WI38 (cell line): ENCODE results near the gene STX19.

Experiments
- H3K4me3 ChIP-seq: 2 replicates; pipeline ENCODE4 v1.5.1; 2011; ENCODE audit warnings: low read depth, mild to moderate bottlenecking, control low read depth, low read length
- CTCF ChIP-seq: IDR thresholded peaks from 2 replicates; pipeline ENCODE4 v1.5.1; 2012; ENCODE audit warnings: low read depth, mild to moderate bottlenecking, control low read depth, low read length

Gene STX19

GRCh38 chr3:93989241-93989640 lies 39.2 kb downstream of the STX19 start:
- H3K4me3 ChIP-seq, result no peak overlapping the region
- no peak for TF ChIP-seq CTCF

- H3K4me3 ChIP-seq, result no peak overlapping the region
- no peak for TF ChIP-seq CTCF
Observed at GRCh38 chr3:93988764-93989163, 39.6 kb downstream of the STX19 start.

- TF ChIP-seq CTCF, result no peak
- H3K4me3 ChIP-seq, result no peak overlapping the region
Observed at GRCh38 chr3:93988283-93988682, 40.1 kb downstream of the STX19 start.

- no peak overlapping the region for H3K4me3 ChIP-seq
- no peak for TF ChIP-seq CTCF
Observed at GRCh38 chr3:93984618-93985017, 43.8 kb downstream of the STX19 start.

- TF ChIP-seq CTCF, result no peak
- H3K4me3 ChIP-seq, result no peak overlapping the region
Observed at GRCh38 chr3:93983408-93983807, 45.0 kb downstream of the STX19 start.

- TF ChIP-seq CTCF, result no peak
- H3K4me3 ChIP-seq, result no peak overlapping the region
Observed at GRCh38 chr3:93981649-93982048, 46.7 kb downstream of the STX19 start.

- H3K4me3 ChIP-seq, result peak within 1 kb of the TSS; percentile 85
- TF ChIP-seq CTCF, result no peak
Observed at GRCh38 chr3:93979850-93980676, 48.3 kb downstream of the STX19 start, which contains the start of gene ARL13B. TSS of gene ARL13B (plus strand) at chr3:93980155. CDS start at chr3:93980424, 269 bp downstream.
